Measurements from ENCODE around the gene CDC73.

Gene CDC73

DNA sequence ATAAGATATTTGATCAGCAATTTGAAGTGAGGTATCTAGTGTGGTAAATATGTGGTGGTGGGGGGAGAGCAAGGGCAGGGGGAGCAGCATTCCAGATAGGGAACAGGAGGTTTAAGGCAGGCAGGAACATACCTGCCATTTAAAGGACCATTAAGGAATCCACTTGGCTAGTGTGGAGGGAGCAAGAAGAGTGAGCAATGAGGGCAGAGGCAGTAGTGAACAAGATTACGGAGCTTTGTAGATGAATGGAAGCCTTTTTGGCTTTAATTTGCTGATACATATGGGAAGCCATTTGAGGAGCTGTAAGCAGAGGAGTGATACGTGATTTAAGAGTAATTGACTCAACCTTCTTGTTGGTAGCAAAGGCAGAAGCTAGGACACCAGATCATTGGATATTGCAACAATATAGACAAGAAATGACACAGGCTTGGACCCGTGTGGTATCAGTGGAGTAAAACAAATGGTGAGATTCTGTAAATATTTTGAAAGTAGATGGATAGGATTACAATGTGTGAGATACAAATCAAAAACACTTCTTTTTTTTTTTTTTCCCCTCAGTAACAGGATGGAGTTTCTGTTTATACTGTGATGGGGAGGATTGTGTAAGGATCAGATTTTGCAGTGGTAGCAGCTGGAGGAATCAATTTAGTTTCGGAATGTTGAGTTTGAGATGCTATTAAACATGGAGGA is 138.4 kb downstream of the CDC73 start:
- no peak for TF ChIP-seq EZH2 (IDR thresholded peaks at IDR 0.05; ENCODE audit: borderline replicate concordance, low read depth, low read length, severe bottlenecking)
- TF ChIP-seq, protein P1, sequence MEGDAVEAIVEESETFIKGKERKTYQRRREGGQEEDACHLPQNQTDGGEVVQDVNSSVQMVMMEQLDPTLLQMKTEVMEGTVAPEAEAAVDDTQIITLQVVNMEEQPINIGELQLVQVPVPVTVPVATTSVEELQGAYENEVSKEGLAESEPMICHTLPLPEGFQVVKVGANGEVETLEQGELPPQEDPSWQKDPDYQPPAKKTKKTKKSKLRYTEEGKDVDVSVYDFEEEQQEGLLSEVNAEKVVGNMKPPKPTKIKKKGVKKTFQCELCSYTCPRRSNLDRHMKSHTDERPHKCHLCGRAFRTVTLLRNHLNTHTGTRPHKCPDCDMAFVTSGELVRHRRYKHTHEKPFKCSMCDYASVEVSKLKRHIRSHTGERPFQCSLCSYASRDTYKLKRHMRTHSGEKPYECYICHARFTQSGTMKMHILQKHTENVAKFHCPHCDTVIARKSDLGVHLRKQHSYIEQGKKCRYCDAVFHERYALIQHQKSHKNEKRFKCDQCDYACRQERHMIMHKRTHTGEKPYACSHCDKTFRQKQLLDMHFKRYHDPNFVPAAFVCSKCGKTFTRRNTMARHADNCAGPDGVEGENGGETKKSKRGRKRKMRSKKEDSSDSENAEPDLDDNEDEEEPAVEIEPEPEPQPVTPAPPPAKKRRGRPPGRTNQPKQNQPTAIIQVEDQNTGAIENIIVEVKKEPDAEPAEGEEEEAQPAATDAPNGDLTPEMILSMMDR (IDR thresholded peaks at IDR 0.05; ENCODE audit: borderline replicate concordance, extremely low read depth, low read length, poor library complexity, severe bottlenecking): no peak
- ATAC-seq (ENCODE audit: insufficient read depth, low read depth): no peak
- no peak overlapping the region for H3K4me2 ChIP-seq (ENCODE audit: insufficient read depth, low read length)

DNA sequence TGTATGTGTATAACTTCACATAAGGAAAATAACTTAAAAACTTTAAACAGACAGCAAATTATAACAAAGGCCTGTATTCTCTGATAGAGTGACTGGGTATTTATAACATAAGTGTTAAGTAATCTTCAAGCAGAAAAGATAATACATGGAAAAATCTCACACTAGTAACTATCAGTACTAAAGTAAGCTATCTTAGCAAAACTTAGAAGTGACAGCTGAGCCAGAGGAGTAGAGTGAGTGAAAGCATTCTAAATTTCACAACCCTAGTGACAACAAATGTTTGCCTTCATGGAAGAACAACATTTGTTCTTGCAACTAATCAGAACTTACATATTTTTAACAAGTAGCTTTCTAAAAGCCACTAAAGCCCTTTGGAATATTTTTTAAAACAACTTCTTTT is 139.1 kb downstream of the CDC73 start:
- no peaks in the 10 kb centered on the region for H3K9me3 ChIP-seq (ENCODE audit: insufficient read depth, low read length, severe bottlenecking)
- no peak for TF ChIP-seq EZH2 (IDR thresholded peaks at IDR 0.05; ENCODE audit: borderline replicate concordance, low read depth, low read length, severe bottlenecking)
- TF ChIP-seq, protein P1 (IDR thresholded peaks at IDR 0.05; ENCODE audit: borderline replicate concordance, extremely low read depth, low read length, poor library complexity, severe bottlenecking): no peak
- no peak overlapping the region for H2AFZ ChIP-seq (ENCODE audit: low read depth, low read length)
- no peaks in the 10 kb centered on the region for H3K4me1 ChIP-seq (ENCODE audit: insufficient read depth, low read length)
- peaks cover 13% of the 10 kb centered on the region; the same call in 1 of the 2 replicates for H3K36me3 ChIP-seq (ENCODE audit: insufficient read depth, low read length)
- ATAC-seq (ENCODE audit: insufficient read depth, low read depth) (no peak), DNase-seq (no peak)
- H3K9ac ChIP-seq (ENCODE audit: low read depth, low read length): no peak overlapping the region
- H4K20me1 ChIP-seq (ENCODE audit: insufficient read depth, low read length): no peaks in the 10 kb centered on the region
- H3K27me3 ChIP-seq (ENCODE audit: insufficient read depth, low read length, poor library complexity): no peaks in the 10 kb centered on the region
- no peak overlapping the region for H3K4me2 ChIP-seq (ENCODE audit: insufficient read depth, low read length)
- no peak overlapping the region for H3K27ac ChIP-seq (ENCODE audit: low read length)
- no peaks in the 10 kb centered on the region for H3K79me2 ChIP-seq (ENCODE audit: insufficient read depth, low read length)
- H3K4me3 ChIP-seq (ENCODE audit: low read depth in 1 of 2, low read length in 2 of 2): no peak overlapping the region

More for the DNA sequence above, 138.4 kb downstream of the CDC73 start:
- no peaks in the 10 kb centered on the region for H3K79me2 ChIP-seq (ENCODE audit: insufficient read depth, low read length)
- no peaks in the 10 kb centered on the region for H3K4me1 ChIP-seq (ENCODE audit: insufficient read depth, low read length)
- H3K36me3 ChIP-seq (ENCODE audit: insufficient read depth, low read length): peaks cover 13% of the 10 kb centered on the region; the same call in 1 of the 2 replicates
- H3K27ac ChIP-seq (ENCODE audit: low read length): no peak overlapping the region
- H3K9me3 ChIP-seq (ENCODE audit: insufficient read depth, low read length, severe bottlenecking): no peaks in the 10 kb centered on the region
- no peak overlapping the region for H3K9ac ChIP-seq (ENCODE audit: low read depth, low read length)
- no peaks in the 10 kb centered on the region for H4K20me1 ChIP-seq (ENCODE audit: insufficient read depth, low read length)
- H3K4me3 ChIP-seq (ENCODE audit: low read depth in 1 of 2, low read length in 2 of 2): no peak overlapping the region
- no peaks in the 10 kb centered on the region for H3K27me3 ChIP-seq (ENCODE audit: insufficient read depth, low read length, poor library complexity)
- no peak overlapping the region for H2AFZ ChIP-seq (ENCODE audit: low read depth, low read length)
- DNase-seq: no peak

GRCh38 chr1:193262661-193263060 is 140.8 kb downstream of the CDC73 start:
- no peak overlapping the region for H2AFZ ChIP-seq (ENCODE audit: low read depth, low read length)
- H3K9me3 ChIP-seq (ENCODE audit: insufficient read depth, low read length, severe bottlenecking): no peaks in the 10 kb centered on the region
- H3K36me3 ChIP-seq (ENCODE audit: insufficient read depth, low read length): peaks cover 13% of the 10 kb centered on the region; the same call in 1 of the 2 replicates
- H3K27ac ChIP-seq (ENCODE audit: low read length): no peak overlapping the region
- H3K27me3 ChIP-seq (ENCODE audit: insufficient read depth, low read length, poor library complexity): no peaks in the 10 kb centered on the region
- no peak for DNase-seq
- TF ChIP-seq, protein P1 (IDR thresholded peaks at IDR 0.05; ENCODE audit: borderline replicate concordance, extremely low read depth, low read length, poor library complexity, severe bottlenecking): no peak
- H3K4me2 ChIP-seq (ENCODE audit: insufficient read depth, low read length): no peak overlapping the region
- no peaks in the 10 kb centered on the region for H3K79me2 ChIP-seq (ENCODE audit: insufficient read depth, low read length)
- H3K4me1 ChIP-seq (ENCODE audit: insufficient read depth, low read length): no peaks in the 10 kb centered on the region
- no peak overlapping the region for H3K4me3 ChIP-seq (ENCODE audit: low read depth in 1 of 2, low read length in 2 of 2)
- no peak overlapping the region for H3K9ac ChIP-seq (ENCODE audit: low read depth, low read length)
- ATAC-seq (ENCODE audit: insufficient read depth, low read depth): no peak
- no peaks in the 10 kb centered on the region for H4K20me1 ChIP-seq (ENCODE audit: insufficient read depth, low read length)
